Activated T-helper 17 cell treated with anti-CD3 and anti-CD28 coated beads, Interleukin-2, amount 50 U/mL, for 72 hours (primary cell): ENCODE measurements around the gene NXPH1. TPM values are rescaled to one million over a fixed set of nuclear protein-coding genes. Genes with fewer than 3 reads are reported as not detected.

ENCODE experiments used
- ATAC-seq: fragments of 150-1000 bp; cut with Tn5 transposase; replicated peaks from 2 replicates; pipeline ENCODE4 v1.10.0; 2021; ENCODE audit warnings: mild to moderate bottlenecking, moderate library complexity
- H3K27ac Mint-ChIP-seq: one replicate; pipeline ENCODE4 v1.8.0; 2022; ENCODE audit warnings: mixed read lengths
- H3K27me3 Mint-ChIP-seq: one replicate; pipeline ENCODE4 v1.8.0; 2022; ENCODE audit warnings: mixed read lengths
- H3K36me3 Mint-ChIP-seq: one replicate; pipeline ENCODE4 v1.8.0; 2022; ENCODE audit warnings: low read depth, mild to moderate bottlenecking, mixed read lengths
- H3K4me1 Mint-ChIP-seq: one replicate; pipeline ENCODE4 v1.8.0; 2022; ENCODE audit warnings: mixed read lengths
- H3K4me3 Mint-ChIP-seq: one replicate; pipeline ENCODE4 v1.8.0; 2022; ENCODE audit warnings: mild to moderate bottlenecking, mixed read lengths
- H3K9me3 Mint-ChIP-seq: one replicate; pipeline ENCODE4 v1.8.0; 2022; ENCODE audit warnings: mixed read lengths
- total RNA-seq, 2 donors: library from RNA; stranded (reverse); gene quantifications; one replicate each; pipeline ENCODE4 v1.2.3, GENCODE V29; 2022

NXPH1 gene
- total RNA-seq, 2 donors from 2014 or later = not detected

- ATAC-seq = no peak
- no peaks in the 10 kb centered on the region for H3K36me3 Mint-ChIP-seq
- no peaks in the 10 kb centered on the region for H3K4me1 Mint-ChIP-seq
- no peaks in the 10 kb centered on the region for H3K9me3 Mint-ChIP-seq
- peaks cover 3% of the 10 kb centered on the region for H3K27me3 Mint-ChIP-seq
- no peak overlapping the region for H3K27ac Mint-ChIP-seq
- H3K4me3 Mint-ChIP-seq = no peak overlapping the region
Observed at GRCh38 chr7:8511855-8512254, 78.4 kb downstream of the NXPH1 start.

- ATAC-seq = no peak
- Mint-ChIP-seq H3K4me3 (no peak overlapping the region), H3K27ac (no peak overlapping the region), H3K36me3 (no peaks in the 10 kb centered on the region), H3K4me1 (no peaks in the 10 kb centered on the region), H3K27me3 (no peaks in the 10 kb centered on the region), H3K9me3 (no peaks in the 10 kb centered on the region)
Observed at GRCh38 chr7:8514781-8515519, 81.5 kb downstream of the NXPH1 start.

GRCh38 chr7:8515640-8516185 lies 82.3 kb downstream of the NXPH1 start:
- no peaks in the 10 kb centered on the region for H3K4me1 Mint-ChIP-seq
- H3K9me3 Mint-ChIP-seq = no peaks in the 10 kb centered on the region
- ATAC-seq = no peak
- no peak overlapping the region for H3K4me3 Mint-ChIP-seq
- H3K36me3 Mint-ChIP-seq = no peaks in the 10 kb centered on the region
- no peaks in the 10 kb centered on the region for H3K27me3 Mint-ChIP-seq
- H3K27ac Mint-ChIP-seq = no peak overlapping the region

- H3K36me3 Mint-ChIP-seq = no peaks in the 10 kb centered on the region
- H3K4me1 Mint-ChIP-seq = no peaks in the 10 kb centered on the region
- no peak overlapping the region for H3K4me3 Mint-ChIP-seq
- H3K9me3 Mint-ChIP-seq = peaks cover 5% of the 10 kb centered on the region
- H3K27me3 Mint-ChIP-seq = no peaks in the 10 kb centered on the region
- no peak for ATAC-seq
- no peak overlapping the region for H3K27ac Mint-ChIP-seq
Observed at GRCh38 chr7:8516976-8517375, 83.6 kb downstream of the NXPH1 start.

- H3K27ac Mint-ChIP-seq = no peak overlapping the region
- peaks cover 9% of the 10 kb centered on the region for H3K9me3 Mint-ChIP-seq
- H3K4me1 Mint-ChIP-seq = no peaks in the 10 kb centered on the region
- no peak for ATAC-seq
- no peak overlapping the region for H3K4me3 Mint-ChIP-seq
- peaks cover 8% of the 10 kb centered on the region for H3K27me3 Mint-ChIP-seq
- no peaks in the 10 kb centered on the region for H3K36me3 Mint-ChIP-seq
Observed at GRCh38 chr7:8528311-8528710, 94.9 kb downstream of the NXPH1 start.

GRCh38 chr7:8531991-8532515 lies 98.6 kb downstream of the NXPH1 start:
- peaks cover 3% of the 10 kb centered on the region for H3K27me3 Mint-ChIP-seq
- H3K4me1 Mint-ChIP-seq = no peaks in the 10 kb centered on the region
- H3K27ac Mint-ChIP-seq = no peak overlapping the region
- H3K36me3 Mint-ChIP-seq = no peaks in the 10 kb centered on the region
- no peaks in the 10 kb centered on the region for H3K9me3 Mint-ChIP-seq
- no peak overlapping the region for H3K4me3 Mint-ChIP-seq
- ATAC-seq = no peak

- no peaks in the 10 kb centered on the region for H3K9me3 Mint-ChIP-seq
- H3K27ac Mint-ChIP-seq = no peak overlapping the region
- peaks cover 3% of the 10 kb centered on the region for H3K27me3 Mint-ChIP-seq
Observed at GRCh38 chr7:8536431-8536830, 103.0 kb downstream of the NXPH1 start.

GRCh38 chr7:8549046-8549445 lies 115.6 kb downstream of the NXPH1 start:
- Mint-ChIP-seq H3K27me3 (no peaks in the 10 kb centered on the region), H3K36me3 (no peaks in the 10 kb centered on the region), H3K9me3 (no peaks in the 10 kb centered on the region), H3K27ac (no peak overlapping the region), H3K4me1 (no peaks in the 10 kb centered on the region), H3K4me3 (no peak overlapping the region)
- ATAC-seq = no peak

More at GRCh38 chr7:8536431-8536830, 103.0 kb downstream of the NXPH1 start:
- Mint-ChIP-seq H3K4me1 (no peaks in the 10 kb centered on the region), H3K4me3 (no peak overlapping the region), H3K36me3 (no peaks in the 10 kb centered on the region)
- no peak for ATAC-seq

GRCh38 chr7:8560501-8560900 lies 127.1 kb downstream of the NXPH1 start:
- Mint-ChIP-seq H3K27ac (no peak overlapping the region), H3K9me3 (no peaks in the 10 kb centered on the region), H3K4me1 (no peaks in the 10 kb centered on the region), H3K27me3 (no peaks in the 10 kb centered on the region), H3K36me3 (no peaks in the 10 kb centered on the region), H3K4me3 (no peak overlapping the region)
- ATAC-seq = no peak

GRCh38 chr7:8561449-8561848 lies 128.0 kb downstream of the NXPH1 start:
- Mint-ChIP-seq H3K27ac (no peak overlapping the region), H3K9me3 (no peaks in the 10 kb centered on the region), H3K4me3 (no peak overlapping the region), H3K4me1 (no peaks in the 10 kb centered on the region), H3K27me3 (no peaks in the 10 kb centered on the region), H3K36me3 (no peaks in the 10 kb centered on the region)
- ATAC-seq = no peak

GRCh38 chr7:8564281-8564680 lies 130.9 kb downstream of the NXPH1 start:
- no peak for ATAC-seq
- H3K9me3 Mint-ChIP-seq = no peaks in the 10 kb centered on the region
- no peaks in the 10 kb centered on the region for H3K4me1 Mint-ChIP-seq
- H3K4me3 Mint-ChIP-seq = no peak overlapping the region
- no peak overlapping the region for H3K27ac Mint-ChIP-seq
- no peaks in the 10 kb centered on the region for H3K36me3 Mint-ChIP-seq
- H3K27me3 Mint-ChIP-seq = no peaks in the 10 kb centered on the region

- H3K27ac Mint-ChIP-seq = no peak overlapping the region
- no peaks in the 10 kb centered on the region for H3K27me3 Mint-ChIP-seq
- H3K36me3 Mint-ChIP-seq = no peaks in the 10 kb centered on the region
- no peaks in the 10 kb centered on the region for H3K4me1 Mint-ChIP-seq
- no peak for ATAC-seq
- no peak overlapping the region for H3K4me3 Mint-ChIP-seq
- no peaks in the 10 kb centered on the region for H3K9me3 Mint-ChIP-seq
Observed at GRCh38 chr7:8566016-8566415, 132.6 kb downstream of the NXPH1 start.

GRCh38 chr7:8567626-8568025 lies 134.2 kb downstream of the NXPH1 start:
- Mint-ChIP-seq H3K27ac (no peak overlapping the region), H3K4me3 (no peak overlapping the region), H3K27me3 (no peaks in the 10 kb centered on the region), H3K36me3 (no peaks in the 10 kb centered on the region), H3K4me1 (no peaks in the 10 kb centered on the region), H3K9me3 (no peaks in the 10 kb centered on the region)
- no peak for ATAC-seq

GRCh38 chr7:8579661-8580194 lies 146.3 kb downstream of the NXPH1 start:
- ATAC-seq = no peak
- H3K27ac Mint-ChIP-seq = no peak overlapping the region
- H3K4me1 Mint-ChIP-seq = no peaks in the 10 kb centered on the region
- H3K27me3 Mint-ChIP-seq = no peaks in the 10 kb centered on the region
- no peak overlapping the region for H3K4me3 Mint-ChIP-seq
- H3K9me3 Mint-ChIP-seq = no peaks in the 10 kb centered on the region
- no peaks in the 10 kb centered on the region for H3K36me3 Mint-ChIP-seq

- H3K36me3 Mint-ChIP-seq = no peaks in the 10 kb centered on the region
- H3K27me3 Mint-ChIP-seq = no peaks in the 10 kb centered on the region
- H3K4me3 Mint-ChIP-seq = no peak overlapping the region
- no peaks in the 10 kb centered on the region for H3K4me1 Mint-ChIP-seq
- no peak for ATAC-seq
- peaks cover 6% of the 10 kb centered on the region for H3K9me3 Mint-ChIP-seq
- no peak overlapping the region for H3K27ac Mint-ChIP-seq
Observed at GRCh38 chr7:8581842-8582241, 148.4 kb downstream of the NXPH1 start.
